ENCODE data around the gene CACNB4. TPM values are rescaled to one million over a fixed set of nuclear protein-coding genes. Genes with fewer than 3 reads are reported as not detected.

CACNB4 gene
- total and polyA plus RNA-seq, 9 of the 15 experiments (the other 6 are each of a cell fraction or from before 2014, with no cell fraction given), result 0.01 to 0.20 (median 0.04) TPM; not detected in 1

DNA sequence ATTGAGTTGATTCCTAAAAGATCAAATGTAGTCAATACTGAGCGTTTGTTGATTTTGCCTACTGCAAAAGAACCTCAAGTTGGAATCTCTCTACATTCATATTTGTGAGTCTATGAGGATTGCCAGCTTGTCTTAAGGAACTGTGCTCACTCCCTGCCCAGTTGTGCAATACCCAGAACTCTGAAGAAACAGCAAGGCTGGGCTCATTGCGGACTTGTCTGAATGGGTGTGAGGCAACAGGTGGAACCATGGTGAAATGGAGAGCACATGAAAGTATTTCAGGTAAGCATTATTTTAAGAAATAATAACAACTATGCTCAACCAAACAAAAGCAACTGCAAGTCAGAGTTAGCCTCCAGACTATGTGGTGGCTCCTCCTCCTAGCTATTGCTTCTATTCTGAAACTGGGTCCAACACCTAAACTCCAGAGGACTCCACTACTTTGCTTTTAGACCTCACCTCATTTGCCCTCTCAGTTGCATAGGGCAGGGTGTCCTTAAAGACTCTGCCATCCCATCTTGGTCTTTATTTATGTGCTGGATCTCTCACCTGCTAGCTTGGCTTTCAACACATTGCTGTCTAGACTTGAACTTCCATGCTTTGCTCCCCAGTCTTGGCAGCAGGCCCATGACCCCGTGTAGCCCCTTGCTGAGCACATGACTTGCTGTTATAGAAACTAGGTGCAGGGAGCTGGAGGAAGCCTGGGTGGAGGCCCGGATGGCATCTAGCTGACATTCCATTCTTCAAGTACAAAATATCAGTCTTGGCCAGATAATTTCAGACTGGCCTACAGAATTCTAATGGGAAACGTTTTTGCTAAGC lies 175.8 kb downstream of the CACNB4 start (continued):
- TF ChIP-seq, protein P1, sequence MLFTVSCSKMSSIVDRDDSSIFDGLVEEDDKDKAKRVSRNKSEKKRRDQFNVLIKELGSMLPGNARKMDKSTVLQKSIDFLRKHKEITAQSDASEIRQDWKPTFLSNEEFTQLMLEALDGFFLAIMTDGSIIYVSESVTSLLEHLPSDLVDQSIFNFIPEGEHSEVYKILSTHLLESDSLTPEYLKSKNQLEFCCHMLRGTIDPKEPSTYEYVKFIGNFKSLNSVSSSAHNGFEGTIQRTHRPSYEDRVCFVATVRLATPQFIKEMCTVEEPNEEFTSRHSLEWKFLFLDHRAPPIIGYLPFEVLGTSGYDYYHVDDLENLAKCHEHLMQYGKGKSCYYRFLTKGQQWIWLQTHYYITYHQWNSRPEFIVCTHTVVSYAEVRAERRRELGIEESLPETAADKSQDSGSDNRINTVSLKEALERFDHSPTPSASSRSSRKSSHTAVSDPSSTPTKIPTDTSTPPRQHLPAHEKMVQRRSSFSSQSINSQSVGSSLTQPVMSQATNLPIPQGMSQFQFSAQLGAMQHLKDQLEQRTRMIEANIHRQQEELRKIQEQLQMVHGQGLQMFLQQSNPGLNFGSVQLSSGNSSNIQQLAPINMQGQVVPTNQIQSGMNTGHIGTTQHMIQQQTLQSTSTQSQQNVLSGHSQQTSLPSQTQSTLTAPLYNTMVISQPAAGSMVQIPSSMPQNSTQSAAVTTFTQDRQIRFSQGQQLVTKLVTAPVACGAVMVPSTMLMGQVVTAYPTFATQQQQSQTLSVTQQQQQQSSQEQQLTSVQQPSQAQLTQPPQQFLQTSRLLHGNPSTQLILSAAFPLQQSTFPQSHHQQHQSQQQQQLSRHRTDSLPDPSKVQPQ (CRISPR knock-in tag; IDR thresholded peaks at IDR 0.05; ENCODE audit: borderline replicate concordance), result no peak
- TF ChIP-seq HDGF (IDR thresholded peaks at IDR 0.05), result no peak
- peak; percentile 66 for TF ChIP-seq NCOR1 (IDR thresholded peaks at IDR 0.05)
- no peak for TF ChIP-seq CCAR2 (IDR thresholded peaks at IDR 0.05; ENCODE audit: low read depth, low read length)
- no peak for TF ChIP-seq MTF1 (CRISPR knock-in tag; IDR thresholded peaks at IDR 0.05; ENCODE audit: borderline replicate concordance)
- peak; percentile 40; the same call in 1 of the 2 replicates for TF ChIP-seq NR2C1 (IDR thresholded peaks at IDR 0.05)
- peak; percentile 67 for TF ChIP-seq NR2C1 (tag; IDR thresholded peaks at IDR 0.05)
- TF ChIP-seq PHF20 (IDR thresholded peaks at IDR 0.05; ENCODE audit: partially characterized antibody), result no peak
- TF ChIP-seq NCOA1 (IDR thresholded peaks at IDR 0.05; ENCODE audit: low read depth), result no peak
- peak; percentile 64 for TF ChIP-seq ETV1 (tag; conservative IDR thresholded peaks at IDR 0.05; ENCODE audit: low read depth)
- no peak for TF ChIP-seq SMAD1 (IDR thresholded peaks at IDR 0.05; ENCODE audit: low read depth, low read length, partially characterized antibody)
- no peak for TF ChIP-seq RBM22 (IDR thresholded peaks at IDR 0.05; ENCODE audit: low read depth, low read length, poor library complexity, severe bottlenecking)
- no peak for TF ChIP-seq GTF2B (IDR thresholded peaks at IDR 0.05; ENCODE audit: extremely low read depth, insufficient read length)
- TF ChIP-seq ZC3H11A (IDR thresholded peaks at IDR 0.05; ENCODE audit: low read depth, low read length), result no peak
- TF ChIP-seq CREB3L1 (IDR thresholded peaks at IDR 0.05; ENCODE audit: borderline replicate concordance, low read depth), result no peak
- no peak for TF ChIP-seq RHOXF2B (CRISPR knock-in tag; conservative IDR thresholded peaks at IDR 0.05)
- no peak for TF ChIP-seq RBM15 (IDR thresholded peaks at IDR 0.05; ENCODE audit: insufficient read depth, low read length)
- TF ChIP-seq PTBP1 (IDR thresholded peaks at IDR 0.05; ENCODE audit: low read depth, low read length), result no peak

Measured in K562 (cell line).